Suprapubic skin (tissue), 4 donors: ENCODE data around the gene CNR2. TPM values are rescaled to one million over a fixed set of nuclear protein-coding genes. Genes with fewer than 3 reads are reported as not detected.

Experiments
- DNase-seq, 2 donors: peaks; one replicate each; pipeline ENCODE4 v3.0.0-alpha.2; 2019; ENCODE audit warnings: low spot score in 2 of 2
- H3K27ac ChIP-seq: fragments of 200-600 bp; sonication (generic); one replicate; pipeline ENCODE4 v1.5.1; 2019
- H3K27me3 ChIP-seq: fragments of 200-600 bp; sonication (generic); one replicate; pipeline ENCODE4 v1.5.1; 2019
- H3K36me3 ChIP-seq: fragments of 200-600 bp; sonication (generic); one replicate; pipeline ENCODE4 v1.5.1; 2019
- H3K4me1 ChIP-seq: fragments of 200-600 bp; sonication (generic); one replicate; pipeline ENCODE4 v1.5.1; 2019
- H3K4me3 ChIP-seq: fragments of 200-600 bp; sonication (generic); one replicate; pipeline ENCODE4 v1.5.1; 2019; ENCODE audit warnings: mild to moderate bottlenecking
- H3K9me3 ChIP-seq: fragments of 200-600 bp; sonication (generic); one replicate; pipeline ENCODE4 v1.5.1; 2019
- CTCF ChIP-seq, 2 donors: fragments of 200-600 bp in 1 of 2; fragments of 450-650 bp in 1 of 2; sonication (generic) in 1 of 2; IDR thresholded peaks; one replicate each; pipeline ENCODE4 v1.5.1; 2016 to 2019; ENCODE audit warnings: antibody characterized with exemption in 2 of 2, mild to moderate bottlenecking in 1 of 2, moderate library complexity in 1 of 2
- EP300 ChIP-seq: sonication (generic); formaldehyde crosslinking; IDR thresholded peaks from one replicate; pipeline ENCODE4 v1.6.1; 2017; ENCODE audit warnings: antibody characterized with exemption
- POLR2A ChIP-seq, 2 donors: fragments of 450-650 bp; IDR thresholded peaks; one replicate each; pipeline ENCODE4 v1.6.1; 2017; ENCODE audit warnings: antibody characterized with exemption in 2 of 2, mild to moderate bottlenecking in 2 of 2, moderate library complexity in 2 of 2
- POLR2AphosphoS5 ChIP-seq, 3 donors: sonication (generic); formaldehyde crosslinking; IDR thresholded peaks; one replicate each; pipeline ENCODE4 v1.6.1; 2017; ENCODE audit warnings: antibody characterized with exemption in 3 of 3
- WGBS: methylation state at CpG from one replicate; pipeline ENCODE4 v1.1.5; 2018; 5-methylcytosine and 5-hydroxymethylcytosine counted together
- total RNA-seq, 4 donors: library from RNA; depleted of rRNA; stranded (reverse); fragments of >200 nt; gene quantifications; one replicate each; pipeline ENCODE4 v1.1.0, GENCODE V29; 2016

Gene CNR2
- total RNA-seq, 4 donors from 2014 or later: not detected

- H3K9me3 ChIP-seq: no peaks in the 10 kb centered on the region
- 59% methylated on average over 23 of the region's 24 CpGs for WGBS
- no peak for DNase-seq
- no peaks in the 10 kb centered on the region for H3K36me3 ChIP-seq
- TF ChIP-seq POLR2AphosphoS5 (IDR thresholded peaks at IDR 0.05): no peak
- no peak for TF ChIP-seq POLR2A (IDR thresholded peaks at IDR 0.05)
- no peak for TF ChIP-seq CTCF (IDR thresholded peaks at IDR 0.05)
- peaks cover 11% of the 10 kb centered on the region for H3K4me1 ChIP-seq
- no peak overlapping the region for H3K27ac ChIP-seq
- no peaks in the 10 kb centered on the region for H3K27me3 ChIP-seq
- peak overlapping the region; percentile 69 for H3K4me3 ChIP-seq
These were observed 87.2 kb downstream of the CNR2 start for GRCh38 chr1:23825762-23826522.

- 0% methylated on average over 12 of the region's 42 CpGs for WGBS
- Histone ChIP-seq H3K4me3 (peak within 1 kb of the TSS; percentile 69), H3K27ac (peak within 1 kb of the TSS; percentile 90), H3K27me3 (no peaks in the 10 kb centered on the region), H3K9me3 (no peaks in the 10 kb centered on the region), H3K36me3 (no peaks in the 10 kb centered on the region), H3K4me1 (peaks cover 11% of the 10 kb centered on the region)
- peak; percentile 95 for DNase-seq
- TF ChIP-seq POLR2AphosphoS5 (IDR thresholded peaks at IDR 0.05) (peak; percentile 72 to 91 (median 75)), POLR2A (IDR thresholded peaks at IDR 0.05) (peak in 1 of 2 donors; percentile 80), CTCF (IDR thresholded peaks at IDR 0.05) (no peak), EP300 (no peak)
These were observed 87.9 kb downstream of the CNR2 start, which contains the start of gene HMGCL for GRCh38 chr1:23825076-23825761. HMGCL (minus strand) TSS chr1:23825429; CDS start chr1:23825415, 14 bp downstream.

- no peak for DNase-seq
- H3K27me3 ChIP-seq: no peaks in the 10 kb centered on the region
- no peaks in the 10 kb centered on the region for H3K9me3 ChIP-seq
- H3K36me3 ChIP-seq: no peaks in the 10 kb centered on the region
- H3K4me1 ChIP-seq: peaks cover 11% of the 10 kb centered on the region
- 4% methylated on average over 8 of the region's 8 CpGs for WGBS
- peak overlapping the region; percentile 90 for H3K27ac ChIP-seq
- TF ChIP-seq EP300 (no peak), POLR2AphosphoS5 (IDR thresholded peaks at IDR 0.05) (no peak), CTCF (IDR thresholded peaks at IDR 0.05) (no peak), POLR2A (IDR thresholded peaks at IDR 0.05) (no peak)
- H3K4me3 ChIP-seq: peak overlapping the region; percentile 69
These were observed 88.5 kb downstream of the CNR2 start for GRCh38 chr1:23824711-23825075.

- no peaks in the 10 kb centered on the region for H3K27me3 ChIP-seq
- H3K4me1 ChIP-seq: peaks cover 11% of the 10 kb centered on the region
- peaks cover 7% of the 10 kb centered on the region for H3K36me3 ChIP-seq
- no peak overlapping the region for H3K4me3 ChIP-seq
- no peak for DNase-seq
- no peaks in the 10 kb centered on the region for H3K9me3 ChIP-seq
- WGBS: 84% methylated on average over 7 of the region's 7 CpGs
- TF ChIP-seq CTCF (IDR thresholded peaks at IDR 0.05) (no peak), EP300 (no peak), POLR2A (IDR thresholded peaks at IDR 0.05) (no peak), POLR2AphosphoS5 (IDR thresholded peaks at IDR 0.05) (no peak)
- H3K27ac ChIP-seq: no peak overlapping the region
These were observed 89.4 kb downstream of the CNR2 start for GRCh38 chr1:23823767-23824166.

Other genes with a start within 250 kb of the CNR2 start
- gene RPL11, start 221.6 kb downstream of the CNR2 start, total RNA-seq: 1,000 to 10,000 TPM in 3 of 4 donors, 100 to 1,000 TPM in 1; 864 to 1,286 (median 1,238) TPM
- gene ELOA, start 169.9 kb downstream of the CNR2 start, total RNA-seq: 10 to 100 TPM; 38.2 to 58.2 (median 42.8) TPM
- gene PITHD1, start 134.9 kb downstream of the CNR2 start, total RNA-seq: 10 to 100 TPM; 49.4 to 93.1 (median 74.3) TPM
- gene LYPLA2, start 122.2 kb downstream of the CNR2 start, total RNA-seq: 10 to 100 TPM; 52.7 to 76.9 (median 63.6) TPM
- 10 to 100 TPM; 15.4 to 26.6 (median 16.9) TPM for gene GALE, start 112.6 kb downstream of the CNR2 start, total RNA-seq
- 10 to 100 TPM; 17.7 to 41.9 (median 29.3) TPM for gene HMGCL, start 87.9 kb downstream of the CNR2 start, total RNA-seq
- gene FUCA1, start 45.1 kb downstream of the CNR2 start, total RNA-seq: 10 to 100 TPM; 11.8 to 17.6 (median 13.8) TPM
- 100 to 1,000 TPM in 1 of 4 donors, 10 to 100 TPM in 3; 80.4 to 101 (median 87.9) TPM for gene PNRC2, start 46.5 kb upstream of the CNR2 start, total RNA-seq
- gene SRSF10, start 67.0 kb upstream of the CNR2 start, total RNA-seq: 100 to 1,000 TPM in 1 of 4 donors, 10 to 100 TPM in 3; 67.7 to 162 (median 74.2) TPM
- 1 to 10 TPM; 1.5 to 2.3 (median 2.1) TPM for gene MYOM3, start 198.8 kb upstream of the CNR2 start, total RNA-seq
- gene IL22RA1, start 229.8 kb upstream of the CNR2 start, total RNA-seq: 10 to 100 TPM; 16.6 to 36.4 (median 27.8) TPM